ENCODE data around the gene C6orf15. TPM values are rescaled to one million over a fixed set of nuclear protein-coding genes. Genes with fewer than 3 reads are reported as not detected.

The C6orf15 gene
- total RNA-seq, 1 donor from 2014 or later: not detected

- Mint-ChIP-seq H3K4me3 (no peak overlapping the region), H3K9me3 (no peaks in the 10 kb centered on the region), H3K27me3 (peaks cover 67% of the 10 kb centered on the region), H3K4me1 (ENCODE audit: unreplicated experiment) (no peaks in the 10 kb centered on the region), H3K27ac (no peak overlapping the region), H3K36me3 (no peaks in the 10 kb centered on the region)
- DNase-seq (ENCODE audit: extremely low spot score, unreplicated experiment): no peak
- TF ChIP-seq CTCF (conservative IDR thresholded peaks at IDR 0.05): no peak
Observed at GRCh38 chr6:31113861-31114540, 1.6 kb upstream of the C6orf15 start.

DNA sequence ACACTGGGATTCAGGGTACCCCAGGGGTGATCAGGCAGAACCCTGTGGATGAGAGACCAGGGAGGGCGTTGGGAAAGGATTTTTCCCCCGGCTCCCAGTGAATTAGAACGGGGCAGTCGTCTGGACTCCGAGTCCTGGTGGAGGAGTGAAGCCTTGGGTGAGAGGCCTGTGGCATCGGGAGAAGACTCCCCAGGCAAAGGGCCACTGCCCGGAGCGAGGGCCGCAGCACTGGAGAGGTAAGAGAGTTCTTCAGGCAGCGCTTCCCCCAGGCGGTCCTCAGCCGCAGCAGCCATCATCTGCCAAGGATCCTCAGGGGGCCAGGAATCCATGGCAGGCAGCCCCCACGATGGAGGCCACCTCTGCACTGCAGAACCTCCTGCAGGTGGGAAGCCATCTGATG lies 663 bp downstream of the C6orf15 start:
- no peaks in the 10 kb centered on the region for H3K4me1 Mint-ChIP-seq (ENCODE audit: unreplicated experiment)
- TF ChIP-seq CTCF (conservative IDR thresholded peaks at IDR 0.05): no peak
- no peak overlapping the region for H3K27ac Mint-ChIP-seq
- H3K4me3 Mint-ChIP-seq: no peak overlapping the region
- DNase-seq (ENCODE audit: extremely low spot score, unreplicated experiment): no peak
- H3K9me3 Mint-ChIP-seq: no peaks in the 10 kb centered on the region
- peaks cover 55% of the 10 kb centered on the region for H3K27me3 Mint-ChIP-seq
- H3K36me3 Mint-ChIP-seq: no peaks in the 10 kb centered on the region

DNA sequence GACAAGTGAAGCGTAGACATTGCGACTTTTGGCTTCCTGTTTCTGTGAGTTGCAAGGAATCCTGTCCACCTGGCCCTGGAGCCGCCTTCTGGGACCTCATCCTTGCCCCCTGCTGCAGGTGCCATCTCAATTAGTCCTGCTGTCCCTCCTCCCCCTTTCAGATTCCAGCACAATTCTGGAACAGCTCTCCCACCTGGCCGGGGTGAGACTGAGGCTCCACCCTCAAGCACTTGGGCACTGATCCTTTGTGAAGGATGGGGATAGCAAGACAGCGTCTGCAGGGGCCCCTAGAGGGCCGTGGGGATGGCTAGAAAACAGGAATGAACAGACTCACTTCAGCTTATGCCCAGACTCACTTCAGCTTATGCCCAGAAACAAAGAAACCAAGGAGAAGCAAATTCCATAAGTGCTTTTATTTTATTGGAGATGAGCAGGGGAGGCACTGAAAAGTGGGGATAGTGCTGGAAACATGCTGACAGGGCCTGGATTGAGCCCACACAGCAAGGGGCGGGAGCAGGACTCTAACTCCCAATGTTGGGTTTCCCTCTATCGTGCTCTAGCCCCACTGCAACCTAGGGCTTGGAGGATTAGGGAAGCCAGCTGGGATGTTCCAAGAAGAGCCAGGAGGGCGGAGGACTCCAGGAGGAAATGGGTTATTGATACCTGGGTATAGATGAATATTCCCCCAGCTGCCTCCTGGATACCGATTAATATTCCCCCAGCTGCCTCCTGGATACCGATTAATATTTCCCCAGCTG lies 1.4 kb downstream of the C6orf15 start:
- no peaks in the 10 kb centered on the region for H3K9me3 Mint-ChIP-seq
- no peak for DNase-seq (ENCODE audit: extremely low spot score, unreplicated experiment)
- H3K4me1 Mint-ChIP-seq (ENCODE audit: unreplicated experiment): no peaks in the 10 kb centered on the region
- no peaks in the 10 kb centered on the region for H3K36me3 Mint-ChIP-seq
- no peak overlapping the region for H3K4me3 Mint-ChIP-seq
- peaks cover 53% of the 10 kb centered on the region for H3K27me3 Mint-ChIP-seq
- H3K27ac Mint-ChIP-seq: no peak overlapping the region
- TF ChIP-seq CTCF (conservative IDR thresholded peaks at IDR 0.05): no peak

DNA sequence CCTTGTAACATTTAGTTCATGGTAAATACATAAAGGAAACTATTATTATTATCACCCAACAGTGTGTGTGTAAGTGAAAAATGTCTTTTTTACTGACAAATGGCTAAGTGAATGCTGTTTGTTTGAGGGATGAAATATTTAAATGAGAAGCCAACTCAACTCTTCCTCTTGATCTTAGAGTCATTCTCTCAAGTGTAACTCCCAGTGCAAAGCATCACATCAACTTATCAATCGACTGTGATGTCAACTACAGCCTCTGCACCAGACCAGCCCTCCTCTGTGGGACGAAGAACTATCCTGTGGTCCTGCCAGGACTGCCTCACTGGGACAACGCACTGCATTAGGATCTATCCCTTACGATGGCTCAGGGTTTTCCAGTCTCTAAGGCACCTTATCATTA lies 5.3 kb downstream of the C6orf15 start:
- no peak overlapping the region for H3K4me3 Mint-ChIP-seq
- no peak for TF ChIP-seq CTCF (conservative IDR thresholded peaks at IDR 0.05)
- no peaks in the 10 kb centered on the region for H3K4me1 Mint-ChIP-seq (ENCODE audit: unreplicated experiment)
- no peak overlapping the region for H3K27ac Mint-ChIP-seq
- H3K27me3 Mint-ChIP-seq: peaks cover 32% of the 10 kb centered on the region
- H3K9me3 Mint-ChIP-seq: no peaks in the 10 kb centered on the region
- no peak for DNase-seq (ENCODE audit: extremely low spot score, unreplicated experiment)
- no peaks in the 10 kb centered on the region for H3K36me3 Mint-ChIP-seq

DNA sequence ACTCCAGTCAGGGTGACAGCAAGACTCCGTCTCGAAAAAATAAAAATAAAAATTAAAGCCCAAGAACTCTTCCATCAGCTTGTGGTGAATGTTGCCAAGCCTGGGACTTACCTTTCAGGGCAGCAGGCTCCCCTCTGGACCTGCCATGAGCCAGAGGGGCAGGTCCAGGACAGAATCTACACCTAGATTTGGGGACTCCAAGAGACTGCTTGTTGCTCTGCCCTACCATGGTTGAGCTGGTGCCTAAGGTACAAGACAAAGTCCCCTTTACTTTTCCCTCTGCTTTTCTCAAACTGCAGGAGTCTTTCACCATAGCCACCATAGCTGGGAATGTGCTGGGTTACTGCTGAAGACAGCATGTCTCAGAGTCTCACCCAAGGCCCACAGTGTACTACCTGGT lies 9.2 kb downstream of the C6orf15 start:
- Mint-ChIP-seq H3K4me3 (no peak overlapping the region), H3K9me3 (no peaks in the 10 kb centered on the region), H3K27me3 (peaks cover 15% of the 10 kb centered on the region), H3K36me3 (no peaks in the 10 kb centered on the region), H3K27ac (no peak overlapping the region), H3K4me1 (ENCODE audit: unreplicated experiment) (no peaks in the 10 kb centered on the region)
- TF ChIP-seq CTCF (conservative IDR thresholded peaks at IDR 0.05): no peak
- DNase-seq (ENCODE audit: extremely low spot score, unreplicated experiment): no peak
